ENCODE data around the gene UGT1A8.

Gene UGT1A8

GRCh38 chr2:233681521-233682099 lies 64.2 kb downstream of the UGT1A8 start, which contains the start of gene UGT1A7:
Gene UGT1A7 (plus strand): TSS chr2:233681901. CDS start chr2:233681938, 37 bp downstream.
- Histone ChIP-seq H3K27ac (ENCODE audit: low read length) (no peak within 1 kb of the TSS), H3K27me3 (ENCODE audit: control insufficient read depth, insufficient read depth, low read length) (no peaks in the 10 kb centered on the region), H3K4me1 (ENCODE audit: control insufficient read depth, insufficient read depth, low read length) (no peaks in the 10 kb centered on the region), H3K9me3 (ENCODE audit: control insufficient read depth, insufficient read depth, low read length) (no peaks in the 10 kb centered on the region), H3K4me3 (ENCODE audit: low read length) (no peak within 1 kb of the TSS), H3K36me3 (ENCODE audit: control insufficient read depth, insufficient read depth, low read length) (no peaks in the 10 kb centered on the region)
- DNase-seq (ENCODE audit: low read depth, low spot score): no peak
- 100% methylated on average over 2 of the region's 5 CpGs for WGBS (ENCODE audit: insufficient coverage, insufficient read length)

- Histone ChIP-seq H3K36me3 (ENCODE audit: control insufficient read depth, insufficient read depth, low read length) (no peaks in the 10 kb centered on the region), H3K27me3 (ENCODE audit: control insufficient read depth, insufficient read depth, low read length) (no peaks in the 10 kb centered on the region), H3K9me3 (ENCODE audit: control insufficient read depth, insufficient read depth, low read length) (no peaks in the 10 kb centered on the region), H3K27ac (ENCODE audit: low read length) (no peak overlapping the region), H3K4me3 (ENCODE audit: low read length) (no peak overlapping the region), H3K4me1 (ENCODE audit: control insufficient read depth, insufficient read depth, low read length) (no peaks in the 10 kb centered on the region)
- WGBS (ENCODE audit: insufficient coverage, insufficient read length): no CpG with 5 or more reads among the region's 1 CpG
- DNase-seq (ENCODE audit: low read depth, low spot score): no peak
Observed at GRCh38 chr2:233684640-233685039, 67.2 kb downstream of the UGT1A8 start.

DNA sequence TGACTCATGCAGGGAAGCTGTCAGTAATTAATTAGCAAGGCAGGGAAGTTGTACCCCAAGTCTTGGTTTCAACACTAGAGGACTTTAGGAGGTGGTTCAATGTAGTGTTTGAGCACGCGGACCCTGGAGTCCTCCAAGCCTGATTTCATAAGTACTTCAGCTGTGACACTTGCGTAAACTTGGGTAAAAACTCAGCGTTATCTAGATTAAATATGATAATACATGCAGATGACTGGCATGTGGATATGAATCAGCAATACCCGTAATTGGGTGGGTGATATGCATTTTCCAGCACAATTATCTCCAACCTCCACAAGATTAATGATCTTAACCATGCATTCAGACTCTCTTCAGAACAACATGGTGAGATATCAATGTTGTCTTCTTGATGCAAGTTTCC lies 69.5 kb downstream of the UGT1A8 start:
- DNase-seq (ENCODE audit: low read depth, low spot score): no peak
- Histone ChIP-seq H3K36me3 (ENCODE audit: control insufficient read depth, insufficient read depth, low read length) (no peaks in the 10 kb centered on the region), H3K27ac (ENCODE audit: low read length) (no peak overlapping the region), H3K4me3 (ENCODE audit: low read length) (no peak overlapping the region), H3K4me1 (ENCODE audit: control insufficient read depth, insufficient read depth, low read length) (peaks cover 2% of the 10 kb centered on the region; the same call in 1 of the 2 replicates), H3K9me3 (ENCODE audit: control insufficient read depth, insufficient read depth, low read length) (no peaks in the 10 kb centered on the region), H3K27me3 (ENCODE audit: control insufficient read depth, insufficient read depth, low read length) (no peaks in the 10 kb centered on the region)
- no CpG with 5 or more reads among the region's 5 CpGs for WGBS (ENCODE audit: insufficient coverage, insufficient read length)

DNA sequence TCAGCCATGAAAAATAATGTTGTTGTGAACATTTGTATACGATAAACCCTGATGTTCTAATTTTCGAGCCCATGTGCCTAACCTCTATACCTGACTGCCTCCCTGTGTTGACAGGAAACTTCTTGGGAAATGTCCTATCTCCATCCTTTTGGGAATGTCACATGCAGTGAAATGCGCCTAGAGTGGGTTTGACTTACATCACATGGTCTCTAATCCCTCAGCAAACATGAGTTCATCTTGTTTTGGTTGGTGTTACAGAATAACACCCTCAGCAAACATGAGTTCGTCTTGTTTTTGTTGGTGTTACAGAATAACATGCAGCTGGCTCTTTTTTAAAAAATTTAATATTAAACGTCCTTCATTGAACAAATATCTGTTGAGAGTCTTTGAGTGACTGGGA lies 70.9 kb downstream of the UGT1A8 start:
- H3K27me3 ChIP-seq (ENCODE audit: control insufficient read depth, insufficient read depth, low read length): no peaks in the 10 kb centered on the region
- WGBS (ENCODE audit: insufficient coverage, insufficient read length): no CpG with 5 or more reads among the region's 5 CpGs
- H3K27ac ChIP-seq (ENCODE audit: low read length): no peak overlapping the region

DNA sequence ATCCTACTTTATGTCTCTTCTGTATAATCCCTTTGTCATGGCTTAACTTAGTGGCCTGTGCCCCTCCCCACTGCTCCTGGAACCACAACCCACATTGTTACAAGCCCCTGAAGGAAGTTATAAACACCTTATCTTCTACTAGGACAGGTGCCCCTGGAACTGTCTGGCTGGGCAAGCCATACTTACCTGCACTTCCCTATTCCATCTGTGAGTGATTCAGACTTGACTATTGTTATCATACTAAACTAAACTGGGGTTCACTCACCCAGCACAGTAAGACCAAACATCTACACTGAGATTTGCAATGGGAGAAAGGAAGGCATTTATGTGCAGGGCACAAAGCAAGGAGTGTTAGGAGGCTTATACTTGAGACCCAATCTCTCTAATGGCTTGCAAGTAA lies 71.6 kb downstream of the UGT1A8 start:
- Histone ChIP-seq H3K9me3 (ENCODE audit: control insufficient read depth, insufficient read depth, low read length) (no peaks in the 10 kb centered on the region), H3K4me3 (ENCODE audit: low read length) (no peak overlapping the region), H3K36me3 (ENCODE audit: control insufficient read depth, insufficient read depth, low read length) (no peaks in the 10 kb centered on the region), H3K4me1 (ENCODE audit: control insufficient read depth, insufficient read depth, low read length) (peaks cover 2% of the 10 kb centered on the region; the same call in 1 of the 2 replicates), H3K27me3 (ENCODE audit: control insufficient read depth, insufficient read depth, low read length) (no peaks in the 10 kb centered on the region), H3K27ac (ENCODE audit: low read length) (no peak overlapping the region)
- no peak for DNase-seq (ENCODE audit: low read depth, low spot score)

More for the DNA sequence above, 70.9 kb downstream of the UGT1A8 start:
- H3K4me3 ChIP-seq (ENCODE audit: low read length): no peak overlapping the region
- peaks cover 2% of the 10 kb centered on the region; the same call in 1 of the 2 replicates for H3K4me1 ChIP-seq (ENCODE audit: control insufficient read depth, insufficient read depth, low read length)
- H3K9me3 ChIP-seq (ENCODE audit: control insufficient read depth, insufficient read depth, low read length): no peaks in the 10 kb centered on the region
- DNase-seq (ENCODE audit: low read depth, low spot score): no peak
- no peaks in the 10 kb centered on the region for H3K36me3 ChIP-seq (ENCODE audit: control insufficient read depth, insufficient read depth, low read length)

DNA sequence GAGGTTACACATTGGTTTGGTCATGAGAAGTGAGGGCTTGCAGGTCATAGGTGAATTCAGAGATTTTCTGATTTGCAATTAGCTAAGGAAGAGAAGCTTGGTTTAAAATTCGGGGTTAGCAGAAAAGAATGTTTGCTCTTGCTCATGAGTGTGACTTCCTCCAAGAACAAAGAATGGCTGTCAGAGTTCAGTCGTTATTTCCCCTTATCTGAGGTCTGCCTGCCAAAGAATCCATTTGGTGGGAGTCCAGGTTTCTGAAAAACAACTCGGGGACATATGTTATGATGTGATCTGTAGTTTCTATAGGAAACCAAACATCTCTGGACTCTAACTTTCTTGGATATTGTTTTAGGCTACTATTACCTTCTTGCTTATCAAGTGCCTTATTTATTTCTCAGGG lies 72.1 kb downstream of the UGT1A8 start:
- H3K9me3 ChIP-seq (ENCODE audit: control insufficient read depth, insufficient read depth, low read length): no peaks in the 10 kb centered on the region
- DNase-seq (ENCODE audit: low read depth, low spot score): no peak
- no peak overlapping the region for H3K4me3 ChIP-seq (ENCODE audit: low read length)
- H3K27me3 ChIP-seq (ENCODE audit: control insufficient read depth, insufficient read depth, low read length): no peaks in the 10 kb centered on the region
- peaks cover 2% of the 10 kb centered on the region; the same call in 1 of the 2 replicates for H3K4me1 ChIP-seq (ENCODE audit: control insufficient read depth, insufficient read depth, low read length)
- WGBS (ENCODE audit: insufficient coverage, insufficient read length): no CpG with 5 or more reads among the region's 3 CpGs
- H3K27ac ChIP-seq (ENCODE audit: low read length): no peak overlapping the region
- H3K36me3 ChIP-seq (ENCODE audit: control insufficient read depth, insufficient read depth, low read length): no peaks in the 10 kb centered on the region

- Histone ChIP-seq H3K4me3 (ENCODE audit: low read length) (no peak overlapping the region), H3K27ac (ENCODE audit: low read length) (no peak overlapping the region), H3K9me3 (ENCODE audit: control insufficient read depth, insufficient read depth, low read length) (no peaks in the 10 kb centered on the region), H3K27me3 (ENCODE audit: control insufficient read depth, insufficient read depth, low read length) (no peaks in the 10 kb centered on the region), H3K4me1 (ENCODE audit: control insufficient read depth, insufficient read depth, low read length) (peaks cover 2% of the 10 kb centered on the region; the same call in 1 of the 2 replicates), H3K36me3 (ENCODE audit: control insufficient read depth, insufficient read depth, low read length) (no peaks in the 10 kb centered on the region)
- no peak for DNase-seq (ENCODE audit: low read depth, low spot score)
- WGBS (ENCODE audit: insufficient coverage, insufficient read length): no CpG with 5 or more reads among the region's 4 CpGs
Observed at GRCh38 chr2:233690444-233690843, 73.0 kb downstream of the UGT1A8 start.

DNA sequence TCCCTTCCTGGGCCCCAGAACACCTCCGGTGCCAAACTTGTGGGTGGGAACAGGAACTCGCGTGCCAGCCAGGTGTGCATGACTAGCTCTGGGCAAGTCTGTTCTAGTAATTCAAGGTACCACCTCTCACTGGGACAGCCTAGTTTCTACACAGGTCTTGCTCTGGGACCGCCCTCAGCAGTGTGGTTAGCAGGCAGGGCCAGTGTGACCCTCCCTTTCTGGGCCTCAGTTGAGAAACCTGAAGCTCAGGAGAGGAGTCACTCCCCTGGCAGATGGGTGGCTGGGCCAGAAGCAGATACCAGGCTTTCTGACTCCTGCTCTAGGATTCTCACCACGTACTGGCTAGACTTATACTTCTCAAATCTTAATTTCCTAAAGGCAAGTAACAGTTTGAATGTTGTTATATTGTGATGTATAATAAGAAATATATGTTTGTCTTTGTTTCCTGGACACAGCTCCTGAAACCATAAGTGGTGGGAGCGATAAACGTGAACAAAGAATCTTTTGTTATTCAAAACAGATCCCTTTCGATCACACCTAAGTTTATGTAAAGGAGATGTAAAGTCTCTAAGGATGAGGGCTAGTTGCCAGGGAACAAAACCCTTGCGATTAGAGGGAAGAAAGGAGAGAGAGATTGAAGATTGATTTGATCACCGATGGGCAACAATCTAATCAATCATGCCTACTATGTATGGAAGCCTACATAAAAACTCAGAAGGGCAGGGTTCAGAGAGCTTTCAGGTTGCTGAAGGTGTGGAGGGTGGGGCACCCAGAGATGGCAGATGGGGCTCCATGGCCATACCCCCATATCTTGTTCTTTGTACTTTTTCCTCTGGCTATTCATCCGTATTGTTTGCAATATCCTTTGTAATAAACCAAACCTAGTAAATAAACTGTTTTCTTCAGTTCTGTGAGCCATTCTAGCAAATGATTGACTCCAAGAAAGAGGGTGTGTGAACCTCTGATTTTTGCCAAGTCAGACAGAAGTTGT lies 74.3 kb downstream of the UGT1A8 start:
- H3K27ac ChIP-seq (ENCODE audit: low read length): no peak overlapping the region
- no peaks in the 10 kb centered on the region for H3K9me3 ChIP-seq (ENCODE audit: control insufficient read depth, insufficient read depth, low read length)
- no peak for DNase-seq (ENCODE audit: low read depth, low spot score)
- no peaks in the 10 kb centered on the region for H3K27me3 ChIP-seq (ENCODE audit: control insufficient read depth, insufficient read depth, low read length)
- H3K36me3 ChIP-seq (ENCODE audit: control insufficient read depth, insufficient read depth, low read length): no peaks in the 10 kb centered on the region
- WGBS (ENCODE audit: insufficient coverage, insufficient read length): no CpG with 5 or more reads among the region's 11 CpGs
- peaks cover 2% of the 10 kb centered on the region; the same call in 1 of the 2 replicates for H3K4me1 ChIP-seq (ENCODE audit: control insufficient read depth, insufficient read depth, low read length)
- no peak overlapping the region for H3K4me3 ChIP-seq (ENCODE audit: low read length)

- Histone ChIP-seq H3K27me3 (ENCODE audit: control insufficient read depth, insufficient read depth, low read length) (no peaks in the 10 kb centered on the region), H3K4me1 (ENCODE audit: control insufficient read depth, insufficient read depth, low read length) (peaks cover 2% of the 10 kb centered on the region; the same call in 1 of the 2 replicates), H3K4me3 (ENCODE audit: low read length) (no peak within 1 kb of the TSS), H3K27ac (ENCODE audit: low read length) (no peak within 1 kb of the TSS), H3K36me3 (ENCODE audit: control insufficient read depth, insufficient read depth, low read length) (no peaks in the 10 kb centered on the region), H3K9me3 (ENCODE audit: control insufficient read depth, insufficient read depth, low read length) (no peaks in the 10 kb centered on the region)
- WGBS (ENCODE audit: insufficient coverage, insufficient read length): no CpG with 5 or more reads among the region's 4 CpGs
- DNase-seq (ENCODE audit: low read depth, low spot score): no peak
Observed at GRCh38 chr2:233692648-233693047, 75.2 kb downstream of the UGT1A8 start, which contains the start of gene UGT1A6. Gene UGT1A6 (plus strand): TSS chr2:233692890. CDS start chr2:233693005, 115 bp downstream.

GRCh38 chr2:233693963-233694362 lies 76.5 kb downstream of the UGT1A8 start:
- no peak overlapping the region for H3K27ac ChIP-seq (ENCODE audit: low read length)
- no peaks in the 10 kb centered on the region for H3K27me3 ChIP-seq (ENCODE audit: control insufficient read depth, insufficient read depth, low read length)
- H3K36me3 ChIP-seq (ENCODE audit: control insufficient read depth, insufficient read depth, low read length): no peaks in the 10 kb centered on the region
- no peaks in the 10 kb centered on the region for H3K9me3 ChIP-seq (ENCODE audit: control insufficient read depth, insufficient read depth, low read length)
- no CpG with 5 or more reads among the region's 6 CpGs for WGBS (ENCODE audit: insufficient coverage, insufficient read length)
- H3K4me3 ChIP-seq (ENCODE audit: low read length): no peak overlapping the region
- DNase-seq (ENCODE audit: low read depth, low spot score): no peak
- H3K4me1 ChIP-seq (ENCODE audit: control insufficient read depth, insufficient read depth, low read length): peaks cover 2% of the 10 kb centered on the region; the same call in 1 of the 2 replicates

All from iPS DF 6.9 (cell line).